ENCODE data around the gene ZNF586. TPM values are rescaled to one million over a fixed set of nuclear protein-coding genes. Genes with fewer than 3 reads are reported as not detected.

The ZNF586 gene
- total RNA-seq, 1 donor from 2014 or later, result 22.7 TPM

DNA sequence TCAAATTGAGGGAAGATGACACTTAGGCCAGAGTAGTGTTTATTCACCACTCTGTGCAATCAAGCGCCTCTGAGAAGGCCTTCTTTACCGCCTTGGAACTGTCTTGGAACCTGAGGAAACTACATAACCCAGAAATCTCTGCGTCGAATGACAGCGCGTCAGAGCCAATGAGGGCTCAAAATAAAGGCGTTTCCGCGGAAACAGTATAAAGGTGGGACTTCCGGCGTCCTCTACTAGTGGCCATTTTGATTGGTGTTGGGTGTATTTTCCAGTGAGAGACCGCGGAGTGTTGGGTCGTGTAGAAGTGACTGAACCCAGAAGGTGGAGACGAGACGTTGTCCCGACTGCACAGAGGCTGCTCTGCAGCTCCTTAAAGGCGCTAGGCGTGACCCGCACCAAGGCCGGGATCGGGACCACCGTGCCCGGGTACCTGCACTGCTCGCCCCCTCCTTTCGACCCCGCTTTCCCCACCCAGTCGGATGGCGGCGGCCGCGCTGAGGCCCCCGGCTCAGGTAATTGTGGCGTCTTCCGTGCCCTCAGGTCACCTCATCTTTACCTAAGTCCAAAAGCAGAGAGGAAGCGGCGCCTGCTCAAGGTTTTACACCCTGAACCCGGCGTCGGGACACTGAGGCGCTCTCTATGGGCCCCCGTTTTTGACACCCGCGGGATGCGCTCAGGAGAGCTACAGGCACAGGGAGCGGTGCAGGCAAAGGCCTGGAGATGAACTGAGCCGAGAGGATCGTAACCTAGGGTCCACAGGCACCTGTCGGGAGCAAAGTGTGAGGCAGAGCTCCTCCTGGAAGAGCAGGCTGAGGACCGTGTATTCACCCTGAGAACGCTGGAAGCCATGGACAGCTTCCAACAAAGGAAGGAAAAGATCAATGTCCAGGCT lies 22.6 kb upstream of the ZNF586 start, which contains the start of gene ZNF776:
Gene ZNF776 (plus strand): TSS at position 236 of the 892 bp plus-strand sequence. CDS start 244 bp downstream, at position 480.
- Mint-ChIP-seq H3K4me1 (ENCODE audit: low read depth, unreplicated experiment) (peaks cover 17% of the 10 kb centered on the region), H3K27ac (ENCODE audit: unreplicated experiment) (peak within 1 kb of the TSS; percentile 80), H3K27me3 (ENCODE audit: unreplicated experiment) (peaks cover 3% of the 10 kb centered on the region), H3K36me3 (ENCODE audit: unreplicated experiment) (peaks cover 16% of the 10 kb centered on the region), H3K4me3 (ENCODE audit: unreplicated experiment) (peak within 1 kb of the TSS; percentile 90), H3K9me3 (ENCODE audit: unreplicated experiment) (peaks cover 6% of the 10 kb centered on the region)
- peak; percentile 68 for DNase-seq
- TF ChIP-seq, protein P1, sequence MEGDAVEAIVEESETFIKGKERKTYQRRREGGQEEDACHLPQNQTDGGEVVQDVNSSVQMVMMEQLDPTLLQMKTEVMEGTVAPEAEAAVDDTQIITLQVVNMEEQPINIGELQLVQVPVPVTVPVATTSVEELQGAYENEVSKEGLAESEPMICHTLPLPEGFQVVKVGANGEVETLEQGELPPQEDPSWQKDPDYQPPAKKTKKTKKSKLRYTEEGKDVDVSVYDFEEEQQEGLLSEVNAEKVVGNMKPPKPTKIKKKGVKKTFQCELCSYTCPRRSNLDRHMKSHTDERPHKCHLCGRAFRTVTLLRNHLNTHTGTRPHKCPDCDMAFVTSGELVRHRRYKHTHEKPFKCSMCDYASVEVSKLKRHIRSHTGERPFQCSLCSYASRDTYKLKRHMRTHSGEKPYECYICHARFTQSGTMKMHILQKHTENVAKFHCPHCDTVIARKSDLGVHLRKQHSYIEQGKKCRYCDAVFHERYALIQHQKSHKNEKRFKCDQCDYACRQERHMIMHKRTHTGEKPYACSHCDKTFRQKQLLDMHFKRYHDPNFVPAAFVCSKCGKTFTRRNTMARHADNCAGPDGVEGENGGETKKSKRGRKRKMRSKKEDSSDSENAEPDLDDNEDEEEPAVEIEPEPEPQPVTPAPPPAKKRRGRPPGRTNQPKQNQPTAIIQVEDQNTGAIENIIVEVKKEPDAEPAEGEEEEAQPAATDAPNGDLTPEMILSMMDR (IDR thresholded peaks at IDR 0.05; ENCODE audit: partially characterized antibody, unreplicated experiment), result no peak

DNA sequence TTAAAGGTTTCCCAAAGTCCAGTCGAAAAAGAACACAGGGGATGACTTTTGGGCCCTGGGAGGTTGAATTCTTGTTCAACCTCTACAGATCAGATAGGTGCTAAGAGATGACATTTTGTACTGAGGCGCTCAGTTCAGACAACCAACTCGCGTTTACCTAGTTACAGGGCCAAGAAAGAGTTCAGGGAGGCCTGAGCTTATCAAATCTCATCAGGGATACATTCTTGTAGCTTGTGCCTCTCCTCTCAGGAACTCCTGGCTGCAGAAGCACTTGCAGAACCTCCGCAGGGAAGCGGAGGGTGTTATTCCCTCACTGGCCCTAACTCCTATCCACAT lies 22.0 kb upstream of the ZNF586 start:
- H3K36me3 Mint-ChIP-seq (ENCODE audit: unreplicated experiment), result peaks cover 20% of the 10 kb centered on the region
- H3K4me1 Mint-ChIP-seq (ENCODE audit: low read depth, unreplicated experiment), result peaks cover 17% of the 10 kb centered on the region
- H3K4me3 Mint-ChIP-seq (ENCODE audit: unreplicated experiment), result peak overlapping the region; percentile 90
- TF ChIP-seq, protein P1 (IDR thresholded peaks at IDR 0.05; ENCODE audit: partially characterized antibody, unreplicated experiment), result no peak
- H3K27ac Mint-ChIP-seq (ENCODE audit: unreplicated experiment), result peak overlapping the region; percentile 80
- H3K27me3 Mint-ChIP-seq (ENCODE audit: unreplicated experiment), result peaks cover 3% of the 10 kb centered on the region
- no peak for DNase-seq
- peaks cover 6% of the 10 kb centered on the region for H3K9me3 Mint-ChIP-seq (ENCODE audit: unreplicated experiment)

DNA sequence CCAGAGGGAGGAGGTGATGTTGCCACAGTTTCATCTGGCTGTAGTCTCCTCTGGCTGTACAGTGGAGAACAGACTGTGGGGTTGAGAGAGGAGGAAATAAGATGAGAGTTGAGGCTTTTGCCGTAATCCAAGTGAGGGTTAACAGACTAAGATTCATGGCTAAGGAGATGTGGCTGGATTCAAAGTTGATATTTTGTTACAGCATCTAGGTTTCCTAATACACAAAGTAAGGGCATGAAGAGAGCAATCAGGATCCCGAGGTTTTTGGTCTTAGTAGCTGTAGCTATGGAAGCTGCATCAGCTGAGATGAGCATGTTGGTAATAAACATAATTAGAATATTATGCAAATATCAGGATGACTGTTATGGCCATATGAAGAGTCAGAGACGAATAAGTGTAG lies 21.4 kb upstream of the ZNF586 start:
- Mint-ChIP-seq H3K36me3 (ENCODE audit: unreplicated experiment) (peaks cover 26% of the 10 kb centered on the region), H3K4me3 (ENCODE audit: unreplicated experiment) (peak overlapping the region; percentile 90), H3K9me3 (ENCODE audit: unreplicated experiment) (peaks cover 6% of the 10 kb centered on the region)

DNA sequence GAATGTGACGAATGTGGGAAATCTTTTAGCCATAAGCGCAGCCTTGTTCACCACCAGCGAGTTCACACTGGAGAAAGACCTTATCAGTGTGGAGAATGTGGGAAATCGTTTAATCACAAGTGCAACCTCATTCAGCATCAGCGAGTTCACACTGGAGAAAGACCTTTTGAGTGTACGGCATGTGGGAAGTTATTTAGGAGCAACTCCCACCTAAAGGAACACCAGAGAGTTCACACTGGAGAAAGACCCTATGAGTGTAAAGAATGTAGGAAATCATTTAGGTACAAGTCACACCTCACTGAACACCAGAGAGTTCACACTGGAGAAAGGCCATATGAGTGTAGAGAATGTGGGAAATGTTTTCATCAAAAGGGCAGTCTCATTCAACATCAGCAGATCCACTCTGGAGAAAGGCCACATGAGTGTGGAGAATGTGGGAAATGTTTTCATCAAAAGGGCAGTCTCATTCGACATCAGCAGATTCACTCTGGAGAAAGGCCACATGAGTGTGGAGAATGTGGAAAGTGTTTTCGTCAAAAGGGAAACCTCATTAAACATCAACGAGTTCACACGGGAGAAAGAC lies 15.3 kb upstream of the ZNF586 start:
- no peak for DNase-seq
- TF ChIP-seq, protein P1 (IDR thresholded peaks at IDR 0.05; ENCODE audit: partially characterized antibody, unreplicated experiment), result no peak
- Mint-ChIP-seq H3K4me1 (ENCODE audit: low read depth, unreplicated experiment) (peaks cover 6% of the 10 kb centered on the region), H3K27ac (ENCODE audit: unreplicated experiment) (no peak overlapping the region), H3K27me3 (ENCODE audit: unreplicated experiment) (peaks cover 3% of the 10 kb centered on the region), H3K36me3 (ENCODE audit: unreplicated experiment) (peaks cover 34% of the 10 kb centered on the region), H3K9me3 (ENCODE audit: unreplicated experiment) (peaks cover 10% of the 10 kb centered on the region), H3K4me3 (ENCODE audit: unreplicated experiment) (no peak overlapping the region)

More for the DNA sequence above, 21.4 kb upstream of the ZNF586 start:
- H3K27me3 Mint-ChIP-seq (ENCODE audit: unreplicated experiment), result peaks cover 3% of the 10 kb centered on the region
- TF ChIP-seq, protein P1 (IDR thresholded peaks at IDR 0.05; ENCODE audit: partially characterized antibody, unreplicated experiment), result no peak
- H3K27ac Mint-ChIP-seq (ENCODE audit: unreplicated experiment), result no peak overlapping the region
- H3K4me1 Mint-ChIP-seq (ENCODE audit: low read depth, unreplicated experiment), result peaks cover 17% of the 10 kb centered on the region
- DNase-seq, result no peak

DNA sequence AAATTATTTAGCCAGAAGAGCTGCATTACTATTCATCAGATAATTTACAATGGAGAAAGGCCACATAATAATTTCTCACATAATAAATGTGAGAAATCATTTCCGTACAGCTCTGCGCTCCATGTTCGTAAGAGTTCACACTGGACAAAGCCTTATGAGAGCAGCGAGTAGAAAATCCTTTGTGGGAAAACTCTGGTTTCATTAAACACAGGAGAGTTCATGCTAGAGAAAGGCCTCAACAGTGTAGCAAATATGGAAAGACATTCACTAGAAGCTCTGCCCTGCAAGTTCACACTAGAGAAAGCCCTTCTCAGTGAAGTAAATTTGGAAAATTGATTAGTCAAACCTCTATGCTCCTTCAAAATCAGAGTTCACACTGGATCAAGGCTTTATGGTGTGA lies 14.4 kb upstream of the ZNF586 start:
- Mint-ChIP-seq H3K9me3 (ENCODE audit: unreplicated experiment) (peaks cover 9% of the 10 kb centered on the region), H3K4me1 (ENCODE audit: low read depth, unreplicated experiment) (peaks cover 6% of the 10 kb centered on the region), H3K27ac (ENCODE audit: unreplicated experiment) (no peak overlapping the region), H3K27me3 (ENCODE audit: unreplicated experiment) (peaks cover under 1% of the 10 kb centered on the region), H3K4me3 (ENCODE audit: unreplicated experiment) (no peak overlapping the region), H3K36me3 (ENCODE audit: unreplicated experiment) (peaks cover 29% of the 10 kb centered on the region)
- DNase-seq, result no peak
- TF ChIP-seq, protein P1 (IDR thresholded peaks at IDR 0.05; ENCODE audit: partially characterized antibody, unreplicated experiment), result no peak

Measured in glutamatergic neuron (in vitro differentiated cells).